ENCODE results near the gene NTM. TPM values are rescaled to one million over a fixed set of nuclear protein-coding genes. Genes with fewer than 3 reads are reported as not detected.

Gene NTM
- total RNA-seq, 3 donors from 2014 or later = 0.66 to 9.0 (median 1.0) TPM

- H3K27me3 ChIP-seq = no peaks in the 10 kb centered on the region
- H3K4me1 ChIP-seq = no peaks in the 10 kb centered on the region
- H3K9me3 ChIP-seq = no peaks in the 10 kb centered on the region
- intact Hi-C loops (cut with DNase I; ENCODE audit: low total_unique reads) = no loop called here
- TF ChIP-seq POLR2AphosphoS5 (IDR thresholded peaks at IDR 0.05) (no peak), CTCF (IDR thresholded peaks at IDR 0.05) (no peak), POLR2A (IDR thresholded peaks at IDR 0.05) (no peak)
- H3K4me3 ChIP-seq = no peak overlapping the region
- DNase-seq (ENCODE audit: low spot score in 2 of 2) = no peak
- no peaks in the 10 kb centered on the region for H3K36me3 ChIP-seq
- no peak overlapping the region for H3K27ac ChIP-seq
Observed at GRCh38 chr11:132024587-132025295, 654.3 kb downstream of the NTM start.

GRCh38 chr11:132026746-132027145 lies 656.3 kb downstream of the NTM start:
- no peak overlapping the region for H3K4me3 ChIP-seq
- no peaks in the 10 kb centered on the region for H3K27me3 ChIP-seq
- TF ChIP-seq CTCF (IDR thresholded peaks at IDR 0.05) = no peak
- TF ChIP-seq POLR2A (IDR thresholded peaks at IDR 0.05) = no peak
- TF ChIP-seq POLR2AphosphoS5 (IDR thresholded peaks at IDR 0.05) = no peak
- intact Hi-C loops (cut with DNase I; ENCODE audit: low total_unique reads) = no loop called here
- H3K27ac ChIP-seq = no peak overlapping the region
- H3K4me1 ChIP-seq = no peaks in the 10 kb centered on the region
- no peak for DNase-seq (ENCODE audit: low spot score in 2 of 2)
- no peaks in the 10 kb centered on the region for H3K36me3 ChIP-seq
- H3K9me3 ChIP-seq = no peaks in the 10 kb centered on the region

DNA sequence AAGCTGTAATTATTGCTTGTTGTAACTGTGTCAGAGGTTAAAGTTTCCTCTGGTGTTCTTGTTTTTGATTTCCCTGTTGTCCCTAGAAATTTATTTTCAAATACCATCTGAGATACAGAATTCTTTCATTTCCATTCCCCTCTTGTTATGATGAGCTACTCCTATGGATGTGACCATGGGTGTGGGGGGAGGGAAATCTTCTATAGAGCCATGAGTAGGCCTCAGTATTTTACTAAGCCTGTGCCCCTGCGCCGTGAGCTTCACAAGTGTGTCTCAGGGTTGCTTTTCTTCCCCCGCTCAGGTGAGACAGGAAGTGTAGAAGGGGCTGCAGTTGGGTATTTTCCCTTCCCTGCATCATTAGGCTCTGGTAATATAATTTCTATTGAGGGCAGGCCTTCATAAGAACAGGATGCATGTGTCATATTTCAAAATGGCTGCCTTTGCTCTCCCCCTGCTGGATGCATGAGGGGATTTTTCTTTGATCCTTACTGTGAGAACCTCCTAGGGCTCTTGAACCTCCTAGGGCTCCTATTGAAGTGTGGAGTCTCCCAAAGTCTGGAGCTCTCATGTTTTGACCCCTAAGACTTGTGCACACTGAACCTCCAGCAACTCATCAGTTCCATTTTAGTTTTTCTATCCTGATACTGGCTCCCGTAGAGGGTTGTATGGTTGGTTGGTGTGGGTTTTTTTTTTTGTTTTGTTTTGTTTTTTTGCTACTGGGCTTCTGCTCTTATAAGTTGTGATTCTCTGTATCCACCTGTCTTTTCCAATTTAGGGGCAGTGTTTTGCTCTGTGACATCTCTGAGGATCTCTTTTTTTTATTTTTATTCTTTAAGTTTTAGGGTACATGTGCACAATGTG lies 658.2 kb downstream of the NTM start:
- intact Hi-C loops (cut with DNase I; ENCODE audit: low total_unique reads) = no loop called here
- no peak for DNase-seq (ENCODE audit: low spot score in 2 of 2)
- TF ChIP-seq CTCF (IDR thresholded peaks at IDR 0.05) (peak in 2 of 3 donors; percentile 34 to 65), POLR2AphosphoS5 (IDR thresholded peaks at IDR 0.05) (no peak)

GRCh38 chr11:132030896-132031295 lies 660.5 kb downstream of the NTM start:
- DNase-seq (ENCODE audit: low spot score in 2 of 2) = no peak
- H3K36me3 ChIP-seq = no peaks in the 10 kb centered on the region
- no peaks in the 10 kb centered on the region for H3K9me3 ChIP-seq
- intact Hi-C loops (cut with DNase I; ENCODE audit: low total_unique reads) = no loop called here
- no peaks in the 10 kb centered on the region for H3K27me3 ChIP-seq
- no peak overlapping the region for H3K27ac ChIP-seq
- no peaks in the 10 kb centered on the region for H3K4me1 ChIP-seq
- TF ChIP-seq CTCF (IDR thresholded peaks at IDR 0.05) (no peak), POLR2AphosphoS5 (IDR thresholded peaks at IDR 0.05) (no peak), POLR2A (IDR thresholded peaks at IDR 0.05) (no peak)
- no peak overlapping the region for H3K4me3 ChIP-seq

More for the DNA sequence above, 658.2 kb downstream of the NTM start:
- Histone ChIP-seq H3K27ac (no peak overlapping the region), H3K9me3 (no peaks in the 10 kb centered on the region), H3K4me3 (no peak overlapping the region), H3K27me3 (no peaks in the 10 kb centered on the region), H3K4me1 (no peaks in the 10 kb centered on the region), H3K36me3 (no peaks in the 10 kb centered on the region)

- Histone ChIP-seq H3K27ac (no peak overlapping the region), H3K36me3 (no peaks in the 10 kb centered on the region), H3K9me3 (no peaks in the 10 kb centered on the region), H3K4me1 (no peaks in the 10 kb centered on the region), H3K27me3 (no peaks in the 10 kb centered on the region), H3K4me3 (no peak overlapping the region)
- intact Hi-C loops (cut with DNase I; ENCODE audit: low total_unique reads) = no loop called here
- DNase-seq (ENCODE audit: low spot score in 2 of 2) = no peak
- TF ChIP-seq CTCF (IDR thresholded peaks at IDR 0.05) (no peak), POLR2A (IDR thresholded peaks at IDR 0.05) (no peak), POLR2AphosphoS5 (IDR thresholded peaks at IDR 0.05) (no peak)
Observed at GRCh38 chr11:132032555-132032954, 662.1 kb downstream of the NTM start.

Data from breast epithelium (tissue), 4 donors.